SIG-M5 treated with dmso at 0.1 percent for 504 hours (cell line): ENCODE results near the gene RAI14.

ENCODE experiments used
- DNase-seq: peaks from one replicate; lab custom pipeline; 2025; ENCODE audit not compliant: unreplicated experiment; lab: John Stamatoyannopoulos, UW

The RAI14 gene

DNA sequence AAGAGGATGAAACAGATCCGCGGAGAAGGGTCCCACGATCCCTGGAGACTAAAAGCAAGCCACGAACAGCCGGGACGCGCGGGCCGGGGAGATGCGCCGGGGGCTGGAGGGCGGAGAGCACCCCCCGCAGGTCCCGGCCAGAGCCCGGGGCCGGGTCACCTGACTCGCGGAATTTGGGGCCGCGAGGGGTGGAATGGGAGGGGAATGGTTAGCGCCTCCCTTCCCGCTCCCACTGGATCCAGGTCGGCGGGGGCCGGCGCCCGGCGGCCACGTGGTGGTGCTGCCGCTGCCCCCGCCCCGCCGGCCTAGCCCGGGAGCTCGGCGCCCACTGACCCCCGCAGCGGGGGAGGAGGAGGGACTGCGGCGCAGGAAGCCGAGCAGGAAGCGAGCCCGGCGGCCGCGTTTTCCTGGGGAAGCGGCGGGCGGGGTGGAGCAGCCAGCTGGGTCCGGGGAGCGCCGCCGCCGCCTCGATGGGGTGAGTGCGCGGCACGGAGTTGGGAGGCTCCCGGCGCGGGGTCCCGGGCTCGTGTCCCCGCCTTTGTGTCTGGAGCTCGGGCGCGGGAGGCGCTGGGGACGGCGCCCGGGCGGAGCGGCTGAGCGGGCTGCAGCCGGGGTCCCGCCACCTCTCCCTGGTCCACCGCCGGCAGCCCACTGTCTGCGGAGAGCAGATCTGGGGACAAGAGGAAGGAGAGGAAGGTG, at the start of gene RAI14:
RAI14 (plus strand) TSS at position 328 of the 699 bp plus-strand sequence. CDS start 30,592 bp downstream, outside the sequence.
- DNase-seq = no peak

DNA sequence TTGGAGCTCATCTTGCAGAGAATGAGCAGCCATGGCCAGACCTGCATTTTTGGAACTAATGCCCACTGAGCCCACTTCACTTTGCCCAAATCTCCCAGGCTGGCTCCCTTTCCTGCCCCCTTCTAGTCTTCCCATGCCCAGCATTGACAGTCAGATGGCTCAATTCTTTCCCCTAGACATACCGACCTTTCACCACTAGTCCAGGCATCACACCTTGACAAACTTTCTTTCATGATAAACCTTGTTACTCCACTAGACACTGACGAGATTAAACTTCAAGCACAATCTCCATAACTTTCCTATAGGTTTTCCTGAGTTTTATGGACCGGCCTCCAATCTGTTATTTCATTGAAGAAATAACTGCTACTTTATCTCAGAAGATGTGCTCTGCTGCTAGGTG, 47.8 kb upstream of the RAI14 start:
- no peak for DNase-seq

DNA sequence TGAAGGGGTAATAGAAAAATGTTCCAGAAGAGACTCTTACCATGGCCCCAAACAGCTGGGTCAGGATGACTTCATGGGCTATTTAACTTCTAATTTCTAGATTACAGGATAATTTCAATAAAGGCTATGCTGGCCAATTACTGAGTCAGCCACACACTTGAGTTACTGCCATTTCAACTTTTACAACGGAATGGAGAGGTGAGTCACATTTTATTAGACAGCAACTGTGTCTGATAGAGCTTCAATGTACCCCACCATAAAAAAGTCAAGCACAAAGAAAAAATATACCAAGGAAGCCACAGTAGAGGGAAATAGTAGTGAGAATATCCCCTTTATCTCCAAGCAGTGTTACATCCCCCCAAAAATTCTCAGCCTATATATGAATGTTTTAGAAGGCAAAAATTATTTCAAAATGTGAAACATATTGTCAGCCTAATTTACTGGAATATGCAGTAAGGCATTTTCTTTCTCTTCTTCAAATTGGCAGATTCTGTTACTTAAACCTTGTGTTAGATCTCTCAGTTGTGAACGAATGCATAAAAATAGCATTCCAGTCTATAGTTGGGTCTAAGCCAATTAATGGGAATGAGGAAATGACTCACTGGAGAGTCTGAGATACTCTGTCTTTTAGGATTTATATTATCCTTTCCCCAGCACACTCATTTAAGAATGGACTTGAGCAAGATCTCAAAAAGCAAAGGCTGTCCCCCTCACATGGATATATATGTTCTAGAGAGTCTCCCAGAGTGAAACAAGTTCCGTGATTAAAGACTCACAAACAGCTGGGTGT, 47.1 kb upstream of the RAI14 start:
- DNase-seq = no peak

DNA sequence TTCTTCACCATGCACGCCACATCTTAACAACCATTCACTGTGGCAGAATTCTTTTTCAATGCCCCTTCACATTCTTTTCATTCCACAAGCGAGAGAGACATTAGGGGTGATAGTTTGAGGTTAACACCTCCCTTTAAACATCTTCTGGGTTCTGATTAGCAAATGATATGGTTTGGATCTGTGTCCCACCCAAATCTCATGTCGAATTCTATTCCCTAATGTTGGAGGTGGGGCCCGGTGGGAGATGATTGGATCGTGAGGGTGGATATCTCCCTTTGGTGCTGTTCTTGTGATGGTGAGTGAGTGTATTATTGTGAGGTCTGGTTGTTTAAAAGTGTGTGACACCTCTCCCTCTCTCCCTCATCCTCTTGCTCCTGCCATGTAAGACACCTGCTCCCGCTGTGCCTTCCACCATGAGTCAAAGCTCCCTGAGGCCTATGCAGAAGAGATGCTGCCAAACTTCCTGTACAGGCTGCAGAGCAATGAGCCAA, 46.1 kb upstream of the RAI14 start:
- no peak for DNase-seq

DNA sequence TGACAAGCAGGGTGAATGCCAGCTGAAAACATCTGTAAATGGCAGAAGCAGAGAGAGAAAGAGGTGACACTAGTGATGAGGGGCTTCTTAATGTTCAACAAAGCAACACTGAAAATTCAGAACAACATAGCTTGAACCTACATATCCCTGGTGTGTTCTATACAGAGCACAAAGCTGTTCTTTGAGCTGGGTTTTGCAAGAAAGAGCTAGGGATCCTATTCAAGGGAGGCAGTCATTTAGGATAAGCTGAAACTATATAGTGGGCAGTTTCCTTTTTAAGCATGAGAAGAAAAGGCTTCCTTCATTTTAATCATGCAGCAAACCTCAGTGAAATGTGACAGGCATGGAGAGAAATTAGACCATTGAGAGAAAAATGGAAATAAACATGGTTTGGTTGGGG, 45.6 kb upstream of the RAI14 start:
- DNase-seq = no peak

DNA sequence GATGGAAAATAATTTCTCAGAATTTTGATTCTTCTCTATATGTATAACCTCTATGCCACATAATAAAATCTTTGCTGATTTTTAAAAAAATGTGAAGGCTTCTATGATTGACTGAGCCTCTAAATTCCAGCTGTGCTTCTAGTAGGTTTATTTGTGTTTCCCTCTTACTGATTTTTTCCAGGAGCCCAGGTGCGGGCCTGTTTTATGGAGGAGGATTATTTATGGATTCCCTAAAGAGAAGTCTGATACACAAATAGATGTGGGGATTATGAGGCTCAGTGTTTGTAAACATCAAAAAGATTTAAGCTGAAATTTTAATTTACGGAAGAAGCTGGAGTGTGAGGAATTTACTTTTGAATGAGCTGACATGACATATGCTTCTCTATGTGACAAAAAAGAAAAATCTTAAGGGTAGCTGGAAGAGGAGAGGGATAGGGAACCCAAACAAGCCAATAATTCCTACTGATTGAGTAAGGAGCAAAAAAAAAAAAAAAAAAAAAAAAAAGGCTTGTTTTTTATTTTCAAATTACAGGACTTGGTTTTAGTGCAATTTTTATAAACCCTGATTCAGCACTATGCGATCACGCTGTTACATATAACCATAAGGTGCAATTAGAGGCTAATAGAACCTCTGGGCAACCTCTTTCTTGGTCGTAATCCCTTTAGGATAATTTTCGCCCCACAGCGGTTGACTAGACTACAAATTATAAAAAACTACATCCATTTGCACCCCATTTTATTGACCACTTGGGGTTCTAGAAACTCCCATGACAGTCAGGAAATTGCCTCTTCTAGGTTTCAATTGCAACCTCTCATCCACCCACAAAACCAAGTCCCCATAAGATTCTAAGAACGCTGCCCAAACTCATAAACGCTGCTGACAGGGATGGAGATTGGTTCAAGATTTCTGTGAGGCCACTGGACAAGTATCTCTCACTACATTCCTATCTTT, 44.4 kb upstream of the RAI14 start:
- no peak for DNase-seq

DNA sequence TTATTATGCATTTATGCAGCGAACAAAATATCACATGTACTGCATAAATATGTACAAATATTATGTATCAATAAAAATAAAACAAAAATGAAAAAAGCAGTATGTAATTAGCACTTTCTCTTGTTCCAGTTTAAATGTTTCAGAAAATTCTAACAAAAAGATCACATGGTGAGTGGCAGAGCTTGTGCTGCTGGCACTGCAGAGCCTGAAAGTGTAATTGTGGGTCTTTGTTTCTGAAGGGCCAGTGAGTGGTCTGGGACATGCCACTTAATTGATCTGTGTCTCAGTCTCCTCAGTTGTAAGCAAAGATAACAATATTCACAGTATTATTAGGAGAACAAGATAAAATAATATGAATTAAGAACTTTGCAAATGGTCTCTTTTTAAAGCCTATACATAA, 39.5 kb upstream of the RAI14 start:
- DNase-seq = no peak

DNA sequence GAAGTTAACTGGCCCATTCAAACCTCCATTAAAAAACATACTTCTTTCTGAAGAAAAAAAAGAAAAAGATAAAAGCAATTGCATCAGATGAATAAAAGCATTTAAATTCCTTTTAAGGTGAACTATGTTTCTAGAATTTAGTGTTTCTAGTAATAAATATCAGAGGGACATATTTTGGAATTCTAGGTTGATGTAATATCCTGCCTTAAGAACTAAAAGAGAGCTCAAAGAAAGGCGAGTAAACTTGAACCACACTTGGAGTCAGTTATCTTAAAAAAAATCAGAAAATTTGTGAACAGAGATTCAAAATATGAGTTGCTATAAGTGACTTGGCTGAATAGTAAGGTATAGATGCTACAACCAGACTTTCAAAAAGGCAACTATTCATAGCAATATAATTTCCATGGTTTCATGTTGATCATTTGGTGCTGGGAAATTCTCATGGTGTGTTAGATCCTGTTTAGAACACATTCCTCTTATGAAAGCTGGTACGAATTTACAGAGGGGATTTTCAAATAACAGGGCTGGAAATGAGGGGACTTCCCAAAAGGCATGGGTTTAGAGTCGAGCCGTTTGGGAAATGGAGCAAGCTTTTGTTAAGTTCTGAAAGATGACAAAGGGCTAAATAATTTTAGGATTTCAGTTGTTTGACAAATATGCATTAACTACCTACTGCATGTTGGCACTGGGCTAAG, 37.6 kb upstream of the RAI14 start:
- no peak for DNase-seq

DNA sequence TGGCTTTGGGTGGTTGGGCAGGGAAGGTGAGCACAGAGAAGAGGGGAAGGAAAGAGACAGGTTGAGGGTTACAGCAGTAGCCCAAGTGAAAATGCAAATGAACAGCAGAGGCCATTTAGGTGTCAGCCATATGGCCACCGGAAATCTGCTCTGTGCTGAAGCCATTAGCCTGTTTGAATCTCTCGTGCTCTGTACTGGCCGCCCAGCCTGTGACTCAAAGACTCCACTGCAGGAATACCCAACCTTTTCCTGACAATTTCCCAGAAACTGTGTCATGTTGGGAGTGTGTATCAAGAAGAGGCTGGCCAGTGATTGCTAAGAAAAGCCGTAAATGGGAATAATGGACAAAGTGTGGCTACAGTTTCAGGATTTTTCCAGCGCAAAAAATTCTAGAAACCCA, 35.9 kb upstream of the RAI14 start:
- DNase-seq = no peak

DNA sequence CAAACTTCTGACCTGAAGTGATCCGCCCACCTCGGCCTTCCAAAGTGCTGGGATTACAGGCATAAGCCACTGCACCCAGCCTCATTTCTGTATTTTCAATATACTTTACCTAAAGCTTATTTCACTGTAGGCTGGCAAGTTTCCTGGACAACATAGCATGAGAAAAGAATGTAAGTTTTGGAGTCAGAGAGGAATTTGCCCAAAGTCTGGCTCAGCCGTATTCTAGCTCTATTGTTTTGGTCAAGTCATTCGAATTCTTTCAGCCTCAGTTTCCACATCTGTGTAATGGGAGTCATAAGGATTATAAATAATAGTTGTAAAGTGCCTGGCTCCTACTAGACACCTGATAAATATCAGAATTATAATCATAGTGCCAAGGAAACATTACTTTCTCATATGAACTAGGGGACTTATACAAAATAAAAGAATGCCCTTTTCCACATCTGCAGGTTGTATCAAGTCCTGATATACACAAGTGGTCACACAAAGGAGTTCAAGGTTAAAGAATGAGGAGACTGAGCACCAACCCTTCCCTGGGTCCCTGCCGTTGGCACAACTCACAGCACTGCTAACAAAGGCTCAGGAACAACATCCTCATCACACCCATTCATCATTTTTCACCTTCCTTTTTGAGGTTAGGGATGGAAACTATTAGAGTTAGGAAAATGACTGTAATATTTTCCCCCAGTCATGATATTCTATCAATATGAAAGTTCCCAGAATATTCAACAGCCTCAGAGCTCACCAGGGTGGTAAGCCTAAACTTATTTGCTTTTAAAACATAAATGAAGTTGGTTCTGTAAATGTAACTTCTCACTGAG, 34.6 kb upstream of the RAI14 start:
- no peak for DNase-seq

DNA sequence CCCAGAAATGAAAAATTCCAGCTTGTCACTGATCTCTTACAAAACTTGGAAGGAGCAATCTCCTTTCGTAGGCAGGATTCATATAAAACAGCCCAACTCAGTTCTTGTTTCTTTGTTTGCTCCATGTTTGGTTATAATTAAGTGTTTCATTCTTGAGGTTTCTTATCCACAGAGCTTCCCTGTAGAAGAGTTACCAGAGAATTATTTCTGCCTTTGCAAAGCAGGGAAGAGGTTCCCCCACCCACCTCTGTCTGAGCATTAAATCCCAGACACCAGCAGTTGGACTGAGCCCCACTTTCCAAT, 34.1 kb upstream of the RAI14 start:
- no peak for DNase-seq

DNA sequence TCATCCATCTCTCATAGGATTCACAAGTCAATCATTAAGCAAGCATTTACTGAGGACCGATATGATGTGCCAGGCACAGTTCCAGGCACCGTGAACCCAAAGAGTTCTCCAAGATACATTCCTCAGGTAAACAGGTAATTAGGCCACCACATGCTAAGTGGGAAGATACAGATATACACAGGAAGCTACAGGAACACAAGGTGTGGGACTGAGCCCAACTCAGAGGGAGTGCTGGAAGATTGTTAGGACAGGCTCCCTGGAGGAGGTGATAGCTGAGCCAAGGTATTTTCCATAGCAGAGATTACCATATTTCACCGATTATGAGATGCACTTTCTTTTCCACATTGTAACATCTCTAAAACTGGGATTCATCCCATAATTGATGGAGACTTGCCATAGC, 31.4 kb upstream of the RAI14 start:
- DNase-seq = no peak

DNA sequence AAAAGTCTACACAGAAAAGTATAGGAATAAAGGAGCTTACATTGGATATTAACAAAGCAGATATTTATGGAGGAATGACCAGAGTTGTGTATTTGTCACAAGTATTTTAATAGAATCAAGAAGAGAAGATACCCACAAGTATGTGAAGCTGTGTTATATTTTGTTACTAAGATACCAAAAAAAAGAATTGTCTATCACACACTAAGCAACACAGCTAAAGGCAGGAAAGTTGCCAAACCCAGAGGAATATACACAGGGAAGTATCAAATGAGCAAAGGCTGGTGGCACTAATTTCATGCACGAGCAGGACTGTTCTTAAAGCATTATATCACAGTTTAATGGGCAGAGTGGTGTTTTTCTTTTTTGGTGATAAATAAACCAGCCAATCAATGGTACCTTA, 30.9 kb upstream of the RAI14 start:
- no peak for DNase-seq

DNA sequence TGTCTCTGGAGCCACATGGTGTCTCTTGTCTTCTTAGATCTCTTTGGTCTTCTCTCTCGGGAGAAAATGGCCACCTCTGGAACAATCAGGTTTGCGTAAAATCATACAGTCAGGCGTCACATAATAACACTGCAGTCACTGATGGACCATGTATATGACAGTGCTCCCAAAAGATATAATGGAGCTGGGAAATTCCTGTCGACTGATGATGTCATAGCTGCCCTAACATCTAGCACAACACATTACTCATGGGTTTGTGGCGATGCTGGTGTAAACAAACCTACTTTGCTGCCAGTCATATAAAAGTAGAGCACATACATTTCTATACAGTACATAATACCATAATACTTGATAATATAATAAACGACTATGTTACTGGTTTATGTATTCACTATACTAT, 30.1 kb upstream of the RAI14 start:
- DNase-seq = no peak

DNA sequence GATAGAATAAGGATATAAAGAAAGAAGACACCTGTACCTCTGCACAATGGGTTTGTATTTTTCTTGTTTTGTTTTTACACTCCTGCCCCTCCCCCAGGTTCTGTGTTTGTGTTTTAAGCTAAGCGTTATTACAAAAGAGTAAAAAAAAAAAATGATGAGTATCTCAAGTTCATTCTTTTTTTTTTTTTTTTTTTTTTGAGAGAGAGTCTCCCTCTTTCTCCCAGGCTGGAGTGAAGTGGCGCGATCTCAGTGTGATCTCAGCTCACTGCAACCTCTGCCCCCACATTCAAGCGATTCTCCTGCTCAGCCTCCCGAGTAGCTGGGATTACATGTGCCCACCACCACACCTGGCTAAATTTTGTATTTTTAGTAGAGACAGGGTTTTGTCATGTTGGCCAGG, 29.4 kb upstream of the RAI14 start:
- DNase-seq = no peak

DNA sequence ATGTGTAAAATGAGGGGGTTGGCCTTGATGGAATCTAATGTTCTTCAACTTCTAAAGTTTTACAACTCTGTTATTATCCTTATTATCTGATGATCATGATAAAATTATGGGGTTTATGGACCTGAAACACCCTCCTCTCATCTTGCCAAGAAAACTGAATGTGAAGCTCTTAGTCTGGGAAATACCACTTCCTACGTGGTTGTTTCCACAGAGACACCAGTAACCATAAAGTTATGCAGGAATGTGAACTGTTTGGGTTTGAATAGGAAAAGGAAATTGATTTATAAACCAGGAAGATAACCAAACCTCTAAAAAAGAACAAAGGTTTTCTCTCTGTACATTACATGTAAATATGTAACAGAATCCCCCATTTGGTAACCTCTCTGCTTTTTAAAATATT, 28.3 kb upstream of the RAI14 start:
- no peak for DNase-seq

DNA sequence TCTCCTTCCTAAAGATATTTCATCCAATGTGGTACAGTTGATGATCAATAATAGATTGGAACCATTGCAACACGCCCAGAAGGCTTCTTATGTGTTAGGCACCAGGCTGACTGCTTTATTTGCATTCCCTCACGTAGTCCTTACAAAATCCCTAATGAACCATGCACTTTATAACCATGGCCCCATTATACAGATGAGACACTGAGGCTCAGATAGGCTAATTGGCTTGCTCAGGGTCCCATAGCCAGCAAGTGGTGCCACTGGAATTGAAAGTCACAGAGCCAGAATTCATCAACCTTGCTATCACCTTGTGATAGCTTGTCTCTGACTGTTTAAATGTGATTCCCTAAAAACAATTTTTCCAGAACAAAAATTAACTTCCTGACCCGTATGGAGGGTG, 27.8 kb upstream of the RAI14 start:
- no peak for DNase-seq

DNA sequence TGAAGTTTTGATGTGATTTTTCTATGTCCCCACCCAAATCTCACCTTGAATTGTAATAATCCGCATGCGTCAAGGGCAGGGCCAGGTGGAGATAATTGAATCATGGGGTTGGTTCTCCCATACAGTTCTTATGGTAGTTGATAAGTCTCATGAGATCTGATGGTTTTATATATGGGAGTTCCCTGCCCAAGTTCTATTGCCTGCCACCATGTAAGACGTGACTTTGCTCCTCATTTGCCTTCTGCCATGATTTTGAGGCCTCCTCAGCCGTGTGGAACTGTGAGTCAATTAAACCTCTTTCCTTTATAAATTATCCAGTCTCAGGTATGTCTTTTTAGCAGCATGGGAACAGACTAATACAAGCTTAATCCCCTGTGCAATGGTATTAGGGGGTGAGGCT, 25.5 kb upstream of the RAI14 start:
- DNase-seq = no peak

DNA sequence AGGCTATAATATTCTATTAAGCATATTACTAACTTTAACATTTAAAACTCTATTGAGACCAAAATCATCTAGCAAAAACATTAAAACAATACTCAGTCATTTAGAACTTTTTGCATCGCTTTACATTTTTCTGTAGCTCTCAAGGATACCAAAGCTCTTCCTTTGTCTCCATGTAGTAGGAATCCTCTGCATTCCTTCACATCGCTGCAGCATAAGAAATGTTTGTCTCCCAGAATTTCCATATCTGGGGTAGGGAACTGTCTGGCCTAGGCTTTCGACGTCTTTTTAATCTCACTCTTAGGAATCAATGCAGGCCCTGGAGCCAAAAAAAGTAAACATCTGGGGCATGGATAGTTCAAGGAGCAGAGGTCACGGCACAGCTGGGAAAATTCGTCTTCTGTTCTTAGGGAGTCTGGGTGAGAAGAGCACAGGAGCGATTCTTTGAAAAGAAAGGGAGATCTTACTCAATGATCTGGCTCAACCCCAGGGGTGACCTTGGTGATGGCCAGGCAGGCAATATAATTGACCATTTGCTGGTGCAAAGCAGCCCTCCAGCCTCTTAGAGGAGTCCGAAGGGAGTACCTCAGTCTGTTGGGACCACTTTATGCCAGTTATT, 23.2 kb upstream of the RAI14 start:
- no peak for DNase-seq
